Left forelimb (tissue), 1 donor: ENCODE data around the gene RRP9.

Experiments used
- DNase-seq: peaks from one replicate; pipeline ENCODE4 v3.0.0-alpha.2; 2018; ENCODE audit warnings: low spot score

The RRP9 gene

GRCh38 chr3:51955893-51956770 lies 14.4 kb upstream of the RRP9 start:
- DNase-seq = no peak

- no peak for DNase-seq
Measured at GRCh38 chr3:51955175-51955892, 13.6 kb upstream of the RRP9 start, which contains the start of gene GPR62. Gene GPR62 (plus strand): TSS chr3:51955381. CDS start chr3:51955653, 272 bp downstream.

- DNase-seq = no peak
Measured at GRCh38 chr3:51954713-51955112, 13.0 kb upstream of the RRP9 start.

GRCh38 chr3:51954105-51954504 lies 12.4 kb upstream of the RRP9 start:
- DNase-seq = no peak

- DNase-seq = no peak
Measured at GRCh38 chr3:51953445-51953844, 11.7 kb upstream of the RRP9 start.

GRCh38 chr3:51950899-51951298 lies 9.2 kb upstream of the RRP9 start:
- no peak for DNase-seq

- DNase-seq = no peak
Measured at GRCh38 chr3:51949121-51949520, 7.4 kb upstream of the RRP9 start.

- DNase-seq = no peak
Measured at GRCh38 chr3:51948016-51948580, 6.4 kb upstream of the RRP9 start.

GRCh38 chr3:51947215-51947900 lies 5.7 kb upstream of the RRP9 start:
- no peak for DNase-seq

GRCh38 chr3:51946796-51947195 lies 5.1 kb upstream of the RRP9 start:
- peak; percentile 36 for DNase-seq

GRCh38 chr3:51945926-51946705 lies 4.4 kb upstream of the RRP9 start:
- DNase-seq = peak; percentile 53

- peak; percentile 46 for DNase-seq
Measured at GRCh38 chr3:51945031-51945840, 3.5 kb upstream of the RRP9 start.

- peak; percentile 57 for DNase-seq
Measured at GRCh38 chr3:51944451-51945021, 2.8 kb upstream of the RRP9 start.

GRCh38 chr3:51943451-51944391 lies 2.0 kb upstream of the RRP9 start:
- DNase-seq = peak; percentile 58

GRCh38 chr3:51942603-51943450 lies 1.1 kb upstream of the RRP9 start:
- DNase-seq = peak; percentile 65

GRCh38 chr3:51941463-51941797 lies 274 bp downstream of the RRP9 start:
- no peak for DNase-seq

- no peak for DNase-seq
Measured at GRCh38 chr3:51940648-51941462, 849 bp downstream of the RRP9 start.
